GM12801 (cell line): Measurements from ENCODE around the gene PYGL.

Experiments used
- CTCF ChIP-seq: IDR thresholded peaks from one replicate; pipeline ENCODE4 v1.5.1; 2011; ENCODE audit warnings: control low read depth; ENCODE audit not compliant: insufficient read length; ENCODE audit errors: extremely low read depth

The PYGL gene

GRCh38 chr14:50964683-50965390 is 20.6 kb upstream of the PYGL start:
- no peak for TF ChIP-seq CTCF

GRCh38 chr14:50963919-50964318 is 19.6 kb upstream of the PYGL start:
- no peak for TF ChIP-seq CTCF

- no peak for TF ChIP-seq CTCF
These were observed 17.4 kb upstream of the PYGL start for GRCh38 chr14:50961605-50962221.

GRCh38 chr14:50957296-50957695 is 13.0 kb upstream of the PYGL start:
- TF ChIP-seq CTCF = no peak

- TF ChIP-seq CTCF = no peak
These were observed 11.2 kb upstream of the PYGL start for GRCh38 chr14:50955373-50956043.

GRCh38 chr14:50954811-50955372 is 10.6 kb upstream of the PYGL start:
- TF ChIP-seq CTCF = no peak

GRCh38 chr14:50953502-50953901 is 9.2 kb upstream of the PYGL start:
- no peak for TF ChIP-seq CTCF
